Bronchial epithelial cell (primary cell): ENCODE results near the gene VSNL1. TPM values are rescaled to one million over a fixed set of nuclear protein-coding genes. Genes with fewer than 3 reads are reported as not detected.

Source experiments
- DNase-seq: peaks from one replicate; pipeline ENCODE4 v3.0.0-alpha.2; 2010; ENCODE audit warnings: low read depth
- FAIRE-seq: peaks from 2 replicates; lab custom pipeline; 2011; peaks lifted over from hg19 to GRCh38; lab: Jason Lieb, UNC
- H3K27me3 ChIP-seq: 2 replicates; pipeline ENCODE4 v1.5.1; 2011; ENCODE audit warnings: low read length; ENCODE audit not compliant: control insufficient read depth, insufficient read depth
- H3K36me3 ChIP-seq: 2 replicates; pipeline ENCODE4 v1.5.1; 2011; ENCODE audit warnings: low read length; ENCODE audit not compliant: control insufficient read depth, insufficient read depth
- H3K4me3 ChIP-seq: 2 replicates; pipeline ENCODE4 v1.5.1; 2011; ENCODE audit warnings: mild to moderate bottlenecking, low read depth, low read length, control low read depth
- CTCF ChIP-seq: IDR thresholded peaks from 2 replicates; pipeline ENCODE4 v1.5.1; 2011; ENCODE audit warnings: mild to moderate bottlenecking, moderate library complexity, low read length, control low read depth, inconsistent platforms; ENCODE audit not compliant: insufficient read depth, severe bottlenecking
- total RNA-seq: library from RNA; depleted of rRNA; stranded (reverse); fragments of >200 nt; gene quantifications from 2 replicates; pipeline ENCODE4 v1.2.1, GENCODE V29; 2014

VSNL1 gene
- total RNA-seq, 1 donor from 2014 or later: 1.6 TPM

- Histone ChIP-seq H3K36me3 (no peaks in the 10 kb centered on the region), H3K4me3 (no peak overlapping the region), H3K27me3 (no peaks in the 10 kb centered on the region)
- TF ChIP-seq CTCF: no peak
- DNase-seq (no peak), FAIRE-seq (no peak)
Observed at GRCh38 chr2:17610521-17610920, 70.0 kb downstream of the VSNL1 start.

- H3K4me3 ChIP-seq: no peak overlapping the region
- FAIRE-seq (no peak), DNase-seq (no peak)
- no peaks in the 10 kb centered on the region for H3K27me3 ChIP-seq
- H3K36me3 ChIP-seq: no peaks in the 10 kb centered on the region
- TF ChIP-seq CTCF: no peak
Observed at GRCh38 chr2:17611036-17611435, 70.5 kb downstream of the VSNL1 start.

GRCh38 chr2:17614174-17614930, 73.9 kb downstream of the VSNL1 start:
- FAIRE-seq: no peak
- DNase-seq: no peak
- TF ChIP-seq CTCF: no peak
- Histone ChIP-seq H3K36me3 (no peaks in the 10 kb centered on the region), H3K4me3 (no peak overlapping the region), H3K27me3 (no peaks in the 10 kb centered on the region)

- Histone ChIP-seq H3K27me3 (no peaks in the 10 kb centered on the region), H3K4me3 (no peak overlapping the region), H3K36me3 (no peaks in the 10 kb centered on the region)
- no peak for FAIRE-seq
- DNase-seq: no peak
- TF ChIP-seq CTCF: no peak
Observed at GRCh38 chr2:17615147-17615546, 74.7 kb downstream of the VSNL1 start.

- no peaks in the 10 kb centered on the region for H3K36me3 ChIP-seq
- no peak overlapping the region for H3K4me3 ChIP-seq
- TF ChIP-seq CTCF: no peak
- FAIRE-seq (no peak), DNase-seq (peak; percentile 91)
- no peaks in the 10 kb centered on the region for H3K27me3 ChIP-seq
Observed at GRCh38 chr2:17615728-17616351, 75.3 kb downstream of the VSNL1 start.

- no peak for TF ChIP-seq CTCF
- FAIRE-seq: no peak
- no peaks in the 10 kb centered on the region for H3K27me3 ChIP-seq
- no peak overlapping the region for H3K4me3 ChIP-seq
- no peak for DNase-seq
- H3K36me3 ChIP-seq: no peaks in the 10 kb centered on the region
Observed at GRCh38 chr2:17616405-17616804, 75.9 kb downstream of the VSNL1 start.
